Tibial nerve (tissue), 4 donors: Measurements from ENCODE around the gene PRKAG2. TPM values are rescaled to one million over a fixed set of nuclear protein-coding genes. Genes with fewer than 3 reads are reported as not detected.
"Not testable (repeated sequence)": the region's sequence is repeated elsewhere in the genome, so short reads cannot be mapped to it uniquely, and the experiment has no call there.

ENCODE experiments used
- DNase-seq, 2 donors: peaks; one replicate each; pipeline ENCODE4 v3.0.0-alpha.2; 2019; ENCODE audit warnings: low spot score in 2 of 2
- H3K27ac ChIP-seq, 4 donors: fragments of 200-600 bp; sonication (generic) in 3 of 4; one replicate each; pipeline ENCODE4 v1.5.1; 2017 to 2019; ENCODE audit warnings: mild to moderate bottlenecking in 1 of 4
- H3K27me3 ChIP-seq, 2 donors: fragments of 200-600 bp; sonication (generic) in 1 of 2; one replicate each; pipeline versions ENCODE4 v1.5.1 to v1.6.0; 2017 to 2019
- H3K36me3 ChIP-seq, 3 donors: fragments of 200-600 bp; sonication (generic); one replicate each; pipeline ENCODE4 v1.5.1; 2018 to 2019
- H3K4me1 ChIP-seq, 4 donors: fragments of 200-600 bp; sonication (generic) in 3 of 4; one replicate each; pipeline ENCODE4 v1.5.1; 2017 to 2019
- H3K4me3 ChIP-seq, 4 donors: fragments of 200-600 bp; sonication (generic) in 3 of 4; one replicate each; pipeline ENCODE4 v1.5.1; 2017 to 2019; ENCODE audit warnings: mild to moderate bottlenecking in 1 of 4, moderate library complexity in 1 of 4
- H3K9me3 ChIP-seq, 4 donors: fragments of 200-600 bp; sonication (generic) in 3 of 4; one replicate each; pipeline ENCODE4 v1.5.1; 2017 to 2019
- EP300 ChIP-seq, 2 donors: sonication (generic); formaldehyde crosslinking; IDR thresholded peaks; one replicate each; pipeline ENCODE4 v1.6.1; 2017; ENCODE audit warnings: antibody characterized with exemption in 2 of 2, mild to moderate bottlenecking in 1 of 2
- POLR2A ChIP-seq, 2 donors: fragments of 450-650 bp; IDR thresholded peaks; one replicate each; pipeline ENCODE4 v1.6.1; 2017; ENCODE audit warnings: antibody characterized with exemption in 2 of 2, mild to moderate bottlenecking in 2 of 2, moderate library complexity in 2 of 2
- WGBS, 2 donors: methylation state at CpG; one replicate each; pipeline ENCODE4 v1.1.5; 2018; 5-methylcytosine and 5-hydroxymethylcytosine counted together
- total RNA-seq, 4 donors: library from RNA; depleted of rRNA; stranded (reverse); fragments of >200 nt; gene quantifications; one replicate each; pipeline ENCODE4 v1.1.0, GENCODE V29; 2016
- TF ChIP-seq, protein P1 (sequence below), 5 experiments: fragments of 200-600 bp in 3 of 5; fragments of 450-650 bp in 2 of 5; sonication (generic) in 3 of 5; IDR thresholded peaks; one replicate each; pipeline ENCODE4 v1.5.1; 2016 to 2019; ENCODE audit warnings: antibody characterized with exemption in 5 of 5, mild to moderate bottlenecking in 3 of 5, moderate library complexity in 2 of 5

The PRKAG2 gene
- total RNA-seq, 4 donors from 2014 or later, result 24.5 to 82.6 (median 38.3) TPM

DNA sequence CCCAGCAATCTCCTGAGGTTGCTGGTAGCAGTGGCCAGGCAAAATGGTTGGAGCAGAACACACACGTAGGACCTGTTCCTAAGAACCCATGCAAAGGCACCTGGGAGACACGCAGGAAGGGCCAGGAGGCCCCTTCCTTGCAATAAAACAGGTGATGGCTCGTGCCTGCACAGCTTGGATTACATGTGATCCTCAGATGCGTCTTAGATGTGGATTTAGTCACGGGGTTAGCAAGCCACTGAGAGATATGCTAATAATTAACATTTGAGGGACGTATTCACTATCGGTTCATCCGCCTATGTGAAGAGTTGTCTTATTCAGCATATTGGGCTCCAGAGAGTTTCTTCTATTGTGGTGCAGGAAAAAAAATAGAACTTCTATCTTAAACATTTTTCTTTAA is 352.6 kb downstream of the PRKAG2 start:
- DNase-seq, result no peak
- no peaks in the 10 kb centered on the region for H3K9me3 ChIP-seq
- WGBS, 2 donors, result 84 to 87% methylated on average over 8 of the region's 8 CpGs
- H3K4me1 ChIP-seq, result peaks cover 0 to 8% (median 5%) of the 10 kb centered on the region in 4 donors
- no peak overlapping the region for H3K4me3 ChIP-seq
- TF ChIP-seq, protein P1, sequence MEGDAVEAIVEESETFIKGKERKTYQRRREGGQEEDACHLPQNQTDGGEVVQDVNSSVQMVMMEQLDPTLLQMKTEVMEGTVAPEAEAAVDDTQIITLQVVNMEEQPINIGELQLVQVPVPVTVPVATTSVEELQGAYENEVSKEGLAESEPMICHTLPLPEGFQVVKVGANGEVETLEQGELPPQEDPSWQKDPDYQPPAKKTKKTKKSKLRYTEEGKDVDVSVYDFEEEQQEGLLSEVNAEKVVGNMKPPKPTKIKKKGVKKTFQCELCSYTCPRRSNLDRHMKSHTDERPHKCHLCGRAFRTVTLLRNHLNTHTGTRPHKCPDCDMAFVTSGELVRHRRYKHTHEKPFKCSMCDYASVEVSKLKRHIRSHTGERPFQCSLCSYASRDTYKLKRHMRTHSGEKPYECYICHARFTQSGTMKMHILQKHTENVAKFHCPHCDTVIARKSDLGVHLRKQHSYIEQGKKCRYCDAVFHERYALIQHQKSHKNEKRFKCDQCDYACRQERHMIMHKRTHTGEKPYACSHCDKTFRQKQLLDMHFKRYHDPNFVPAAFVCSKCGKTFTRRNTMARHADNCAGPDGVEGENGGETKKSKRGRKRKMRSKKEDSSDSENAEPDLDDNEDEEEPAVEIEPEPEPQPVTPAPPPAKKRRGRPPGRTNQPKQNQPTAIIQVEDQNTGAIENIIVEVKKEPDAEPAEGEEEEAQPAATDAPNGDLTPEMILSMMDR (IDR thresholded peaks at IDR 0.05), result no peak
- TF ChIP-seq POLR2A (IDR thresholded peaks at IDR 0.05), result no peak
- no peak for TF ChIP-seq EP300 (IDR thresholded peaks at IDR 0.05)
- H3K27me3 ChIP-seq, result no peaks in the 10 kb centered on the region
- no peak overlapping the region for H3K27ac ChIP-seq
- H3K36me3 ChIP-seq, result no peaks in the 10 kb centered on the region

DNA sequence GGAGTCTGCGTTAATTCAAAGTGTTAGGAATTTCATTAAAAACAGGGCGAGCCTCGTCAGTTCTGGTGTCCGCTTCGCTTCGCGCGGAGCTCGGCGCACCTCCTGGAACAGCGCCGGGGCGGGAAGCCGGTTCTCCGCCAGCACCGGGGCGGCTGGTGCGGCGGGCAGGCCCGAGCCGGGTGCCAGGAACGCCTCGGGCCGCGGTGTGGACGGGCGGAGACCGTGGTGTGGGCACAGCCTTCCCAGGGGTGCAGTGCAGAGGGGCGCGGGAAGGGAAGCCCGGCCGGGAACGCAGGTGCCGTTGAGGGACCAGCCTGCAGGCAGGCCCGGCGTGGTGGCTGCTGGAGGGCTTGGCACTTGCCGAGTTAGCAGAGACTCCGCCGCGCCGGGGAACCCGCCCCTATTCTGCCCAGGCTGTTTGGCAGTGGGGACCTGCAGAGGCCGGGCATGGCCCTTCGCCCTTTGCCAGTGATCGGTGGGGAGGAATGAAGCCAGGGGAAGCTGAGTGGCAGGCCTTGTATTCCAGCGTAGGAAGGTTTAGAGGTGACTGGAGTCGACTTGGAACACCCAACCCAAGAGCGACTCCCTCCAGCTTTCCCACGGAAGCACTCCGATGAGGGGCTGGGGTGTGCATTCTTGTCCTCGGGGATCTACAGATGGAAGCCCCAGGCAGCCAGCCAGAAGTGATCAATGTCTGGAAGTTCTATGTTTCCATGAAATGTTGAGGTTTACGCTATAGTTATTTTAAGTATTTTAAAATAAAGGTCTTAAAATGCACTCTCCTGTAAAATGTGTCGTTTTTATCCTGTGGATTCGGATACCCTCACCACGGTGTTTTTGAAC is 356.3 kb downstream of the PRKAG2 start:
- Histone ChIP-seq H3K9me3 (no peaks in the 10 kb centered on the region), H3K36me3 (no peaks in the 10 kb centered on the region), H3K27ac (peak overlapping the region; percentile 76 to 100 (median 95)), H3K27me3 (no peaks in the 10 kb centered on the region), H3K4me3 (peak overlapping the region; percentile 53 to 95 (median 76)), H3K4me1 (peaks cover 0 to 34% (median 12%) of the 10 kb centered on the region in 4 donors)
- peak; percentile 12 to 28 for DNase-seq
- WGBS, 2 donors, result 9 to 12% methylated on average over 45 to 55 of the region's 55 CpGs
- TF ChIP-seq EP300 (IDR thresholded peaks at IDR 0.05) (peak in 1 of 2 donors; percentile 1), POLR2A (IDR thresholded peaks at IDR 0.05) (no peak)

DNA sequence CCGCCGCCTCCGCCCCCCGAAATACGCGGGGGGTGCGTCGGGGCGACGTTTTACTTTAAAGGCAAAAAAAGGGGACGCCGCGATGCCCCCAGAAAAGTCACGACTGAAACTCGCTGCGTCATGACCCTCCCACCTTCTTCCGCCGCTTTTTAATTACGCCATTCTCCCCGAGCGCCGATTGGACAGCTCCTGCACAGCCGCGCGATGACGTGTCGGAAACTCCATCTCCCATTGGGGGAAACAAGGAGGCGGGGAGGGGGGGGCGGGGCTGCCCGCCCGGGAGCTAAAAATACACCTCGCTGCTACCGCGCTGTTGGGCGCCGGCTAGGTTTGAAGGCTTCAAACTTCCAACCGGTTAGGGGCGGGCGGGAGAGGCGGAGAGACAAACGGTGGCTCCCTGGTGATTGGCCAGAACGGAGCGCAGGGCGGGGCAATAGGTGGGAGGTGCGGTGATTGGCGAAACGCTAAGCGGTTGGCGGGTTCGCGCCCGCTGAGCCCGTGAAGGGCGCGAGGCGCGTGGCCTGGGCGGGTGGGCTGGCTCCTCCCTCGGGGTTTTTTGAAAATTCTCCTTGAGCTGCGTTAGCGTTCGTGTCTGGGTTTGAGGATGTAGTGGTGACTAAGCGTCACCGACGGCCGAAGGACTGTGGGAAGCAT is 357.0 kb downstream of the PRKAG2 start, which contains the start of gene RHEB:
RHEB (minus strand) TSS at position 131 of the 654 bp plus-strand sequence. CDS start 384 bp downstream, outside the sequence.
- peak within 1 kb of the TSS; percentile 70 to 95 (median 78) for H3K4me3 ChIP-seq
- no peaks in the 10 kb centered on the region for H3K36me3 ChIP-seq
- H3K4me1 ChIP-seq, result peaks cover 0 to 39% (median 12%) of the 10 kb centered on the region in 4 donors
- WGBS, 2 donors, result 0 to 1% methylated on average over 42 to 53 of the region's 66 CpGs
- H3K27me3 ChIP-seq, result no peaks in the 10 kb centered on the region
- no peaks in the 10 kb centered on the region for H3K9me3 ChIP-seq
- H3K27ac ChIP-seq, result peak within 1 kb of the TSS; percentile 97 to 100 (median 98)
- TF ChIP-seq POLR2A (IDR thresholded peaks at IDR 0.05) (peak; percentile 43 to 59), EP300 (IDR thresholded peaks at IDR 0.05) (peak; percentile 76 to 80)
- TF ChIP-seq, protein P1 (IDR thresholded peaks at IDR 0.05), result no peak
- DNase-seq, result peak; percentile 94 to 97

DNA sequence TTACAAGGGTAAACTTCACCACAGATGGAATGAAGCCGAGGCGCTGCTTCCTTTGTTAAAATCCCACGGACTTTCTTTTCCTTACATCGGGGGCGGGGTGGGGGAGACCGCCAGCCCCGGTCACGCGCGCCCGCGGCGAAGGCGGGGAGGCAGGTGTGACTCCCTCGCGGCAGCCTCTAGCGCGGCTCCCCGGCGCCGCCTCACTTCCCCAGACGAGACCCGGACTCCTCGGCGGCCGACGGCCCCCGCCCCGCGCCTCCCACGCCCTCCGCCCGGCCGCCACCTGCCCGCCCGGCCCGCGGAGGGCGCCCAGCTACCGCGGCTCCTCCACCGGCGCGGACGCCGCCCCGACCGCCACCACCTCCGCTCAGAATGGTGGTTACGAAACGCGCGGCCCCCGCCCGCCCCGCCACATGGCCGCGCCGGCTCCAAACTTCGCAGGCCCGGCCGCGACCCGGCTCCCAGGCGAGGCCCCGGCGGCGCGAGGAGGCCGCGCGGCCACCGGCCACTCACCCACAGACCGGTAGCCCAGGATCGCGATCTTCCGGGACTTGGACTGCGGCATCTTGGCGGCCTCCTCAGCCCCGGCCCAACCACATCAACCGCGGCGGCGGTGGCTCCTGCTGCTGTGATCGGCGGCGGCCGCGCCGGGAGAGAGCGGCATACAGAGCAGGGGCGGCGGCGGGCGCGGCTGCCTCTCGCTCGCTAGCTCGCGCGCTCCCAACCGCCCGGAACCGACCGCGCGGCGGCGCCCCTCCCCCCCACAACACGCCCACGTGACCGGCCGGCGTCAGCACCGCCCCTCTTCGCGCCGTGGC is 357.8 kb downstream of the PRKAG2 start:
- Histone ChIP-seq H3K4me3 (peak overlapping the region; percentile 70 to 95 (median 78)), H3K27ac (peak overlapping the region; percentile 97 to 100 (median 98)), H3K4me1 (peaks cover 0 to 44% (median 12%) of the 10 kb centered on the region in 4 donors)
- not testable (repeated sequence) for H3K27me3 ChIP-seq, H3K36me3 ChIP-seq, H3K9me3 ChIP-seq
- WGBS, 2 donors, result 0% methylated on average over 14 to 36 of the region's 118 CpGs
- peak; percentile 25 to 32 for DNase-seq
- peak; percentile 25 to 71 for TF ChIP-seq POLR2A (IDR thresholded peaks at IDR 0.05)
- TF ChIP-seq, protein P1 (IDR thresholded peaks at IDR 0.05), result peak in 3 of 5 experiments; percentile 26 to 41 (median 31)
